Left ventricle myocardium inferior (tissue), 1 donor: ENCODE results near the gene CNKSR3. TPM values are rescaled to one million over a fixed set of nuclear protein-coding genes. Genes with fewer than 3 reads are reported as not detected.

Experiments used
- DNase-seq: peaks from one replicate; pipeline ENCODE4 v3.0.0-alpha.2; 2020
- H3K27ac ChIP-seq: fragments of 200-600 bp; replicated peaks from 2 replicates; pipeline ENCODE4 v1.8.0; 2021
- H3K27me3 ChIP-seq: fragments of 200-600 bp; 2 replicates; pipeline ENCODE4 v1.8.0; 2021; ENCODE audit warnings: low read depth
- H3K36me3 ChIP-seq: fragments of 200-600 bp; 2 replicates; pipeline ENCODE4 v1.8.0; 2021
- H3K4me1 ChIP-seq: fragments of 200-600 bp; 2 replicates; pipeline ENCODE4 v1.8.0; 2021
- H3K4me3 ChIP-seq: fragments of 200-600 bp; 2 replicates; pipeline ENCODE4 v1.8.0; 2021; ENCODE audit warnings: mild to moderate bottlenecking, moderate library complexity
- H3K9me3 ChIP-seq: fragments of 200-600 bp; replicated peaks from 2 replicates; pipeline ENCODE4 v1.8.0; 2021
- CTCF ChIP-seq: fragments of 200-600 bp; IDR thresholded peaks from 2 replicates; pipeline ENCODE4 v1.8.0; 2021; ENCODE audit warnings: antibody characterized with exemption, mild to moderate bottlenecking, borderline replicate concordance
- intact Hi-C: fragments of 100-400 bp; cut with micrococcal nuclease; formaldehyde crosslinking; loops from one replicate; pipeline ENCODE4 v1.11.0; 2022
- total RNA-seq: library from RNA; stranded (reverse); fragmentation: NEBNext Ultra II Directional; extraction: Animal tissue kit (Norgen Biotek cat#: 25700); gene quantifications from one replicate; pipeline ENCODE4 v1.2.1, GENCODE V29; 2021
- donor health status: DM: no; HTN: yes; CAD: no; lungs with severe emphysema.

The CNKSR3 gene
- total RNA-seq, 1 donor from 2014 or later, result 20.3 TPM

- no peak for TF ChIP-seq CTCF
- Histone ChIP-seq H3K9me3 (peaks cover 8% of the 10 kb centered on the region), H3K4me3 (no peak overlapping the region), H3K36me3 (no peaks in the 10 kb centered on the region), H3K27me3 (no peaks in the 10 kb centered on the region), H3K4me1 (peaks cover 25% of the 10 kb centered on the region), H3K27ac (no peak overlapping the region)
- intact Hi-C loops, result no loop called here
- no peak for DNase-seq
These were observed 43.4 kb downstream of the CNKSR3 start for GRCh38 chr6:154466971-154467679.

- Histone ChIP-seq H3K27ac (no peak overlapping the region), H3K9me3 (peaks cover 8% of the 10 kb centered on the region), H3K4me1 (peaks cover 19% of the 10 kb centered on the region), H3K4me3 (no peak overlapping the region), H3K27me3 (no peaks in the 10 kb centered on the region), H3K36me3 (no peaks in the 10 kb centered on the region)
- DNase-seq, result no peak
- intact Hi-C loops, result no loop called here
- no peak for TF ChIP-seq CTCF
These were observed 44.3 kb downstream of the CNKSR3 start for GRCh38 chr6:154466139-154466538.

- DNase-seq, result no peak
- Histone ChIP-seq H3K27ac (peak overlapping the region; percentile 75), H3K36me3 (no peaks in the 10 kb centered on the region), H3K4me3 (no peak overlapping the region), H3K27me3 (no peaks in the 10 kb centered on the region), H3K9me3 (no peaks in the 10 kb centered on the region), H3K4me1 (peaks cover 34% of the 10 kb centered on the region)
- TF ChIP-seq CTCF, result no peak
- intact Hi-C loops, result no loop called here
These were observed 46.7 kb downstream of the CNKSR3 start for GRCh38 chr6:154463573-154464419.

- Histone ChIP-seq H3K4me3 (no peak overlapping the region), H3K27ac (no peak overlapping the region), H3K27me3 (no peaks in the 10 kb centered on the region), H3K36me3 (no peaks in the 10 kb centered on the region), H3K9me3 (no peaks in the 10 kb centered on the region), H3K4me1 (peaks cover 47% of the 10 kb centered on the region)
- DNase-seq, result no peak
- intact Hi-C loops, result no loop called here
- TF ChIP-seq CTCF, result no peak
These were observed 48.1 kb downstream of the CNKSR3 start for GRCh38 chr6:154462425-154462824.

GRCh38 chr6:154461348-154461747 lies 49.1 kb downstream of the CNKSR3 start:
- no peak for DNase-seq
- no peak for TF ChIP-seq CTCF
- intact Hi-C loops, result no loop called here
- Histone ChIP-seq H3K9me3 (no peaks in the 10 kb centered on the region), H3K27ac (no peak overlapping the region), H3K36me3 (no peaks in the 10 kb centered on the region), H3K27me3 (no peaks in the 10 kb centered on the region), H3K4me1 (peaks cover 54% of the 10 kb centered on the region), H3K4me3 (no peak overlapping the region)
